Stomach (tissue), 9 donors: ENCODE results near the gene PERM1. TPM values are rescaled to one million over a fixed set of nuclear protein-coding genes. Genes with fewer than 3 reads are reported as not detected.

Experiments
- DNase-seq, 2 donors: peaks; one replicate each; pipeline versions ENCODE4 v3.0.0 to v3.0.0-alpha.2; 2013 to 2019
- H3K27ac ChIP-seq, 5 donors: fragments of 200-600 bp in 4 of 5; sonication (generic) in 4 of 5; one replicate each; pipeline ENCODE4 v1.5.1; 2013 to 2019; ENCODE audit warnings: mild to moderate bottlenecking in 1 of 5, moderate library complexity in 1 of 5
- H3K27me3 ChIP-seq, 3 donors: fragments of 200-600 bp; sonication (generic); one replicate each; pipeline ENCODE4 v1.5.1; 2017 to 2019; ENCODE audit warnings: mixed run types in 1 of 3
- H3K36me3 ChIP-seq, 4 donors: fragments of 200-600 bp; sonication (generic); 1 replicate in 3 of 4; 2 replicates in 1 of 4; pipeline ENCODE4 v1.5.1; 2016 to 2019
- H3K4me1 ChIP-seq, 4 donors: fragments of 200-600 bp; sonication (generic); one replicate each; pipeline ENCODE4 v1.5.1; 2016 to 2019
- H3K4me3 ChIP-seq, 4 donors: fragments of 200-600 bp; sonication (generic) in 3 of 4; one replicate each; pipeline ENCODE4 v1.5.1; 2016 to 2019; ENCODE audit warnings: mild to moderate bottlenecking in 1 of 4
- H3K9me3 ChIP-seq, 4 donors: fragments of 200-600 bp; sonication (generic); one replicate each; pipeline ENCODE4 v1.5.1; 2016 to 2019
- CTCF ChIP-seq, 7 experiments: fragments of 450-650 bp in 4 of 7; fragments of 200-600 bp in 3 of 7; sonication (generic) in 3 of 7; IDR thresholded peaks; one replicate each; pipeline ENCODE4 v1.5.1; 2016 to 2019; ENCODE audit warnings: antibody characterized with exemption in 7 of 7, control low read depth in 2 of 7, mild to moderate bottlenecking in 1 of 7
- EP300 ChIP-seq: sonication (generic); formaldehyde crosslinking; IDR thresholded peaks from one replicate; pipeline ENCODE4 v1.6.1; 2017; ENCODE audit warnings: antibody characterized with exemption
- POLR2A ChIP-seq, 4 donors: fragments of 450-650 bp; IDR thresholded peaks; one replicate each; pipeline ENCODE4 v1.6.1; 2016; ENCODE audit warnings: antibody characterized with exemption in 4 of 4, control low read depth in 2 of 4, mild to moderate bottlenecking in 1 of 4, moderate library complexity in 1 of 4
- POLR2AphosphoS5 ChIP-seq, 3 donors: sonication (generic); formaldehyde crosslinking; IDR thresholded peaks; one replicate each; pipeline ENCODE4 v1.6.1; 2016; ENCODE audit warnings: antibody characterized with exemption in 3 of 3
- WGBS, 5 donors: extraction: QIAGEN DNeasy Blood & Tissue Kit in 3 of 5; methylation state at CpG; one replicate each; pipeline versions ENCODE4 v1.1.5 to v1.1.7; 2013 to 2018; 5-methylcytosine and 5-hydroxymethylcytosine counted together
- intact Hi-C: fragments of 100-400 bp; cut with DNase I; formaldehyde crosslinking; loops from one replicate; pipeline ENCODE4 v1.15.1; 2023; ENCODE audit warnings: low total_unique reads
- polyA plus RNA-seq, 3 donors: library from polyadenylated mRNA; stranded (reverse); fragments of 200-250 nt; gene quantifications; one replicate each; pipeline ENCODE4 v1.2.3, GENCODE V29; 2013
- total RNA-seq, 5 donors: library from RNA; depleted of rRNA; stranded (reverse); fragments of >200 nt; gene quantifications; one replicate each; pipeline versions ENCODE4 v1.1.0 to v1.2.3, GENCODE V29; 2014 to 2016
- donor health status: healthy with polysubstance abuse.
- donor health status: Bipolar disorder and iron deficiency.
- donor health status: healthy.

The PERM1 gene
- total and polyA plus RNA-seq, 8 donors: 0.37 to 0.88 (median 0.45) TPM; not detected in 4

- 0 to 5% (median 3%) methylated on average over 6 to 36 of the region's 36 CpGs for WGBS, 5 donors
- H3K27me3 ChIP-seq: peaks cover 0 to 78% (median 54%) of the 10 kb centered on the region in 3 donors
- no peak for TF ChIP-seq CTCF (IDR thresholded peaks at IDR 0.05)
- no peak for TF ChIP-seq EP300
- no peak for TF ChIP-seq POLR2AphosphoS5 (IDR thresholded peaks at IDR 0.05)
- TF ChIP-seq POLR2A (IDR thresholded peaks at IDR 0.05): no peak
- H3K36me3 ChIP-seq: peaks cover 5 to 19% (median 18%) of the 10 kb centered on the region in 4 donors
- intact Hi-C loops: loop anchor here (5.0 kb wide), 1 partner anchor 39 kb away; no protein-coding TSS in a partner anchor
- peaks cover 36 to 78% (median 53%) of the 10 kb centered on the region in 4 donors for H3K4me1 ChIP-seq
- no peak for DNase-seq
- H3K4me3 ChIP-seq: peak overlapping the region; percentile 41 to 61 (median 44)
- no peaks in the 10 kb centered on the region for H3K9me3 ChIP-seq
- peak overlapping the region; percentile 50 to 84 (median 81) for H3K27ac ChIP-seq
These were observed 40.8 kb downstream of the PERM1 start for GRCh38 chr1:941015-941587.

- intact Hi-C loops: loop anchor here (5.0 kb wide), 1 partner anchor 38 kb away; no protein-coding TSS in a partner anchor
- Histone ChIP-seq H3K9me3 (no peaks in the 10 kb centered on the region), H3K36me3 (peaks cover 2 to 12% (median 10%) of the 10 kb centered on the region in 4 donors), H3K27me3 (peaks cover 0 to 86% (median 60%) of the 10 kb centered on the region in 3 donors), H3K27ac (peak overlapping the region in 4 of 5 donors; percentile 55 to 84 (median 82)), H3K4me1 (peaks cover 41 to 84% (median 60%) of the 10 kb centered on the region in 4 donors), H3K4me3 (peak overlapping the region; percentile 41 to 61 (median 44))
- DNase-seq: peak; percentile 56 to 94
- 0 to 1% (median 1%) methylated on average over 56 to 85 of the region's 86 CpGs for WGBS, 5 donors
- peak in 1 of 7 experiments; percentile 9 for TF ChIP-seq CTCF (IDR thresholded peaks at IDR 0.05)
- TF ChIP-seq POLR2A (IDR thresholded peaks at IDR 0.05): no peak
These were observed 41.5 kb downstream of the PERM1 start for GRCh38 chr1:940107-941014.

GRCh38 chr1:939511-940106 is 42.3 kb downstream of the PERM1 start:
- H3K36me3 ChIP-seq: peaks cover 0 to 4% (median 4%) of the 10 kb centered on the region in 4 donors
- H3K27ac ChIP-seq: peak overlapping the region in 2 of 5 donors; percentile 83 to 84
- DNase-seq: peak in 1 of 2 donors; percentile 31
- TF ChIP-seq POLR2A (IDR thresholded peaks at IDR 0.05) (no peak), EP300 (no peak), POLR2AphosphoS5 (IDR thresholded peaks at IDR 0.05) (no peak), CTCF (IDR thresholded peaks at IDR 0.05) (no peak)
- peaks cover 0 to 93% (median 67%) of the 10 kb centered on the region in 3 donors for H3K27me3 ChIP-seq
- peak overlapping the region; percentile 41 to 61 (median 44) for H3K4me3 ChIP-seq
- intact Hi-C loops: loop anchor here (5.0 kb wide), 1 partner anchor 37 kb away; no protein-coding TSS in a partner anchor
- WGBS, 5 donors: 18 to 34% (median 26%) methylated on average over 7 to 21 of the region's 21 CpGs
- no peaks in the 10 kb centered on the region for H3K9me3 ChIP-seq
- peaks cover 46 to 83% (median 65%) of the 10 kb centered on the region in 4 donors for H3K4me1 ChIP-seq
